HepG2 (cell line): ENCODE measurements around the gene ZNF503. TPM values are rescaled to one million over a fixed set of nuclear protein-coding genes. Genes with fewer than 3 reads are reported as not detected.

Source experiments
- ATAC-seq: fragments of 200-7000 bp; cut with Tn5 transposase; 3 replicates; pipeline ENCODE4 v1.9.1; 2020; ENCODE audit warnings: mild to moderate bottlenecking, moderate library complexity
- BruUV-seq: library from RNA; stranded (reverse); fragments of 400-500 nt; replicated peaks from 2 replicates; lab custom pipeline; 2021; lab: Mats Ljungman, UMichigan
- CTCF ChIA-PET: fragments of 300-600 bp; formaldehyde crosslinking; extraction: SDS; loops from one replicate; lab custom pipeline; 2021; ENCODE audit warnings: low total read pairs, inconsistent platforms, low intra/inter-chr PET ratio; lab: Yijun Ruan, JAX
- POLR2A ChIA-PET: fragments of 350-600 bp; sonication (Branson Sonifier 250); formaldehyde crosslinking; loops from one replicate; lab custom pipeline; 2020; ENCODE audit warnings: antibody characterized with exemption, inconsistent platforms; lab: Yijun Ruan, JAX
- DNase-seq: peaks from one replicate; pipeline ENCODE4 v3.0.0-alpha.2; 2015; ENCODE audit warnings: low spot score
- FAIRE-seq: peaks from 3 replicates; lab custom pipeline; 2011; peaks lifted over from hg19 to GRCh38; lab: Jason Lieb, UNC
- H2AFZ ChIP-seq: one replicate; pipeline ENCODE4 v1.6.1; 2011; ENCODE audit warnings: low read length, inconsistent platforms
- H3K27ac ChIP-seq: fragments of 300-600 bp; 3 replicates; pipeline ENCODE4 v1.8.0; 2011; ENCODE audit warnings: mixed run types, mild to moderate bottlenecking, mixed read lengths, low read length, inconsistent platforms; ENCODE audit not compliant: insufficient read depth; ENCODE audit errors: extremely low read length
- H3K27me3 ChIP-seq, 2 experiments: fragments of 200-600 bp in 1 of 2; 2 replicates in 1 of 2; 3 replicates in 1 of 2; pipeline versions ENCODE4 v1.6.0 to v1.8.0; 2011; ENCODE audit warnings: low read length in 2 of 2, mild to moderate bottlenecking in 2 of 2, moderate library complexity in 2 of 2, inconsistent platforms in 1 of 2; ENCODE audit not compliant: insufficient read depth in 2 of 2, control insufficient read depth in 1 of 2
- H3K36me3 ChIP-seq, 2 experiments: fragments of 200-600 bp in 1 of 2; replicated peaks in 1 of 2; 2 replicates in 1 of 2; 3 replicates in 1 of 2; pipeline versions ENCODE4 v1.5.1 to v1.8.0; 2011; ENCODE audit warnings: low read length in 2 of 2, inconsistent platforms in 1 of 2; ENCODE audit not compliant: insufficient read depth in 2 of 2, control insufficient read depth in 1 of 2
- H3K4me1 ChIP-seq: 2 replicates; pipeline ENCODE4 v1.5.1; 2012; ENCODE audit warnings: low read length, inconsistent platforms; ENCODE audit not compliant: insufficient read depth
- H3K4me2 ChIP-seq: 2 replicates; pipeline ENCODE4 v1.6.0; 2011; ENCODE audit warnings: low read depth, low read length, inconsistent platforms
- H3K4me3 ChIP-seq, 3 experiments: fragments of 200-600 bp in 1 of 3; sonication (generic), shearing (Covaris generic) in 1 of 3; replicated peaks in 1 of 3; 2 replicates each; pipeline ENCODE4 v1.5.1; 2011 to 2016; ENCODE audit warnings: low read length in 3 of 3, inconsistent platforms in 2 of 3, low read depth in 2 of 3, mild to moderate bottlenecking in 2 of 3, control low read depth in 1 of 3, mixed read lengths in 1 of 3; ENCODE audit not compliant: insufficient read depth in 1 of 3
- H3K79me2 ChIP-seq: one replicate; pipeline ENCODE4 v1.6.1; 2011; ENCODE audit warnings: low read length, inconsistent platforms; ENCODE audit not compliant: insufficient read depth
- H3K9ac ChIP-seq: 2 replicates; pipeline ENCODE4 v1.6.0; 2011; ENCODE audit warnings: mild to moderate bottlenecking, low read depth, low read length, inconsistent platforms; ENCODE audit not compliant: insufficient read depth
- H3K9me3 ChIP-seq: 2 replicates; pipeline ENCODE4 v1.5.1; 2012; ENCODE audit warnings: mild to moderate bottlenecking, low read length
- H4K20me1 ChIP-seq: 2 replicates; pipeline ENCODE4 v1.6.0; 2011; ENCODE audit warnings: inconsistent platforms, mild to moderate bottlenecking, low read length, moderate library complexity; ENCODE audit not compliant: insufficient read depth
- HOXA3 ChIP-seq: sonication (generic); formaldehyde crosslinking; IDR thresholded peaks from 2 replicates; pipeline ENCODE4 v1.5.0; 2020; ENCODE audit warnings: missing genetic modification reagents
- LCORL ChIP-seq, 2 experiments: fragments of 450-650 bp in 1 of 2; sonication (generic) in 1 of 2; formaldehyde crosslinking in 1 of 2; IDR thresholded peaks; 2 replicates each; pipeline versions ENCODE4 v1.5.0 to v1.6.1; 2017 to 2020; ENCODE audit warnings: antibody characterized with exemption in 1 of 2, missing genetic modification reagents in 1 of 2
- MTF1 ChIP-seq: sonication (generic); formaldehyde crosslinking; IDR thresholded peaks from 2 replicates; pipeline ENCODE4 v1.5.0; 2020; ENCODE audit warnings: missing genetic modification reagents
- ONECUT2 ChIP-seq: sonication (generic); formaldehyde crosslinking; IDR thresholded peaks from 2 replicates; pipeline ENCODE4 v1.4.0; 2020; ENCODE audit warnings: missing genetic modification reagents
- PLRG1 ChIP-seq: fragments of 450-650 bp; conservative IDR thresholded peaks from 2 replicates; pipeline ENCODE4 v1.6.1; 2016
- POLR2G ChIP-seq: fragments of 200-400 bp; formaldehyde crosslinking; IDR thresholded peaks from 2 replicates; pipeline ENCODE4 v1.6.1; 2018; ENCODE audit warnings: mild to moderate bottlenecking, low read depth, low read length, moderate library complexity
- ZBTB39 ChIP-seq: sonication (generic); formaldehyde crosslinking; IDR thresholded peaks from 2 replicates; pipeline ENCODE4 v1.5.0; 2020; ENCODE audit warnings: missing genetic modification reagents
- ZC3H13 ChIP-seq: sonication (generic); formaldehyde crosslinking; IDR thresholded peaks from 2 replicates; pipeline ENCODE4 v1.8.1; 2023; ENCODE audit warnings: mild to moderate bottlenecking, missing genetic modification reagents, moderate library complexity
- ZHX1 ChIP-seq: sonication (generic); formaldehyde crosslinking; IDR thresholded peaks from 2 replicates; pipeline ENCODE4 v1.8.1; 2022; ENCODE audit warnings: low read depth, mild to moderate bottlenecking, missing genetic modification reagents
- ZMYM2 ChIP-seq: sonication (generic); formaldehyde crosslinking; IDR thresholded peaks from 2 replicates; pipeline ENCODE4 v1.8.0; 2022; ENCODE audit warnings: mild to moderate bottlenecking, missing genetic modification reagents
- ZNF207 ChIP-seq: fragments of 450-650 bp; IDR thresholded peaks from 2 replicates; pipeline ENCODE4 v1.6.1; 2016; ENCODE audit warnings: antibody characterized with exemption, borderline replicate concordance
- ZNF33A ChIP-seq: sonication (generic); formaldehyde crosslinking; IDR thresholded peaks from 2 replicates; pipeline ENCODE4 v1.5.1; 2020; ENCODE audit warnings: missing genetic modification reagents, mild to moderate bottlenecking, moderate library complexity, borderline replicate concordance
- ZNF609 ChIP-seq: sonication (generic); formaldehyde crosslinking; IDR thresholded peaks from 2 replicates; pipeline ENCODE4 v1.4.0; 2020; ENCODE audit warnings: mild to moderate bottlenecking, missing genetic modification reagents, borderline replicate concordance
- WGBS: methylation state at CpG from one replicate; pipeline ENCODE4 v1.1.6; 2017; ENCODE audit warnings: low lambda C conversion rate; 5-methylcytosine and 5-hydroxymethylcytosine counted together
- in situ Hi-C: cut with HindIII; loops from 2 replicates; pipeline ENCODE4 v1.10.0; 2017; ENCODE audit warnings: low pct_unique_long_range_greater_than_20kb; ENCODE audit not compliant: extremely low pct_ligation_motif_present
- intact Hi-C: fragments of 100-400 bp; cut with micrococcal nuclease; formaldehyde crosslinking; loops from one replicate; pipeline ENCODE4 v1.10.0; 2022; ENCODE audit not compliant: unreplicated experiment
- polyA plus RNA-seq, 8 experiments: library from polyadenylated mRNA; depleted of rRNA in 3 of 8; stranded (reverse) in 7 of 8; unstranded in 1 of 8; fragments of >200 nt; fragmentation: Illumina TruSeq in 4 of 8; extraction: Trizol in 4 of 8; gene quantifications; 2 replicates each; pipeline versions ENCODE4 v1.2.1 to v1.2.3, GENCODE V29; 2011 to 2016; ENCODE audit warnings: low read depth in 4 of 8, missing spikeins in 1 of 8, mixed read lengths in 1 of 8; ENCODE audit not compliant: insufficient read depth in 1 of 8
- total RNA-seq, 5 experiments: library from RNA; depleted of rRNA; stranded (reverse); fragments of >200 nt; fragmentation: Illumina TruSeq; extraction: Trizol; gene quantifications; 2 replicates each; pipeline ENCODE4 v1.2.3, GENCODE V29; 2016; ENCODE audit warnings: low read depth in 1 of 5

The ZNF503 gene
- total and polyA plus RNA-seq, 2 of the 13 experiments (the other 11 are each of a cell fraction or from before 2014, with no cell fraction given), result 2.7 to 8.3 TPM

GRCh38 chr10:75398692-75399460 lies 2.7 kb downstream of the ZNF503 start:
- Histone ChIP-seq H3K79me2 (peaks cover 43% of the 10 kb centered on the region), H3K27ac (peak overlapping the region; percentile 38), H3K27me3 (no peaks in the 10 kb centered on the region; a peak in 1 of 5 replicates), H3K9ac (peak overlapping the region; percentile 93), H3K4me1 (peaks cover 15% of the 10 kb centered on the region), H3K36me3 (peaks cover 5 to 21% of the 10 kb centered on the region in 2 experiments; a peak in 2 of 5 replicates), H3K4me2 (peak overlapping the region; percentile 79), H3K9me3 (no peaks in the 10 kb centered on the region), H2AFZ (no peak overlapping the region), H4K20me1 (peaks cover 28% of the 10 kb centered on the region; the same call in 1 of the 2 replicates), H3K4me3 (peak overlapping the region; percentile 100; a peak in 5 of 6 replicates)
- intact Hi-C loops (no loop called here), in situ Hi-C loops (loop anchor here (10.0 kb wide), 1 partner anchor 636 kb away; no protein-coding TSS in a partner anchor)
- BruUV-seq, result no TSS peak
- 92% methylated on average over 63 of the region's 76 CpGs for WGBS
- FAIRE-seq (no peak), ATAC-seq (no peak), DNase-seq (no peak)
- CTCF ChIA-PET, result interaction anchor here (1.2 kb wide), 1 partner anchor 688 kb away, joined by 4 read pairs; no protein-coding TSS in a partner anchor
- POLR2A ChIA-PET, result interaction anchor here (1.1 to 8.4 kb wide), 6 partner anchors 11 to 751 kb away, joined by 3 to 219 read pairs (median 4); partner anchors contain the start of gene LRMDA
- peak; percentile 33 for TF ChIP-seq HOXA3
- peak; percentile 80; the same call in 1 of the 2 replicates for TF ChIP-seq ZHX1 (CRISPR knock-in tag)
- TF ChIP-seq ZNF609 (CRISPR knock-in tag), result no peak
- TF ChIP-seq ONECUT2 (CRISPR knock-in tag), result no peak
- no peak for TF ChIP-seq ZNF33A (CRISPR knock-in tag)
- TF ChIP-seq POLR2G, result 0 out of 2 replicates have a peak, but pooled peaks have one; percentile 16
- peak; percentile 99 for TF ChIP-seq ZC3H13 (CRISPR knock-in tag)
- TF ChIP-seq PLRG1, result no peak
- TF ChIP-seq ZBTB39, result 0 out of 2 replicates have a peak, but pooled peaks have one; percentile 67
- TF ChIP-seq MTF1 (CRISPR knock-in tag), result no peak
- no peak for TF ChIP-seq ZNF207
- 0 out of 2 replicates have a peak, but pooled peaks have one; percentile 28 for TF ChIP-seq ZMYM2 (CRISPR knock-in tag)
- no peak for TF ChIP-seq LCORL (IDR thresholded peaks at IDR 0.05)
- TF ChIP-seq LCORL (CRISPR knock-in tag; IDR thresholded peaks at IDR 0.05), result no peak
